ENCODE data around the gene C17orf50.

DNA sequence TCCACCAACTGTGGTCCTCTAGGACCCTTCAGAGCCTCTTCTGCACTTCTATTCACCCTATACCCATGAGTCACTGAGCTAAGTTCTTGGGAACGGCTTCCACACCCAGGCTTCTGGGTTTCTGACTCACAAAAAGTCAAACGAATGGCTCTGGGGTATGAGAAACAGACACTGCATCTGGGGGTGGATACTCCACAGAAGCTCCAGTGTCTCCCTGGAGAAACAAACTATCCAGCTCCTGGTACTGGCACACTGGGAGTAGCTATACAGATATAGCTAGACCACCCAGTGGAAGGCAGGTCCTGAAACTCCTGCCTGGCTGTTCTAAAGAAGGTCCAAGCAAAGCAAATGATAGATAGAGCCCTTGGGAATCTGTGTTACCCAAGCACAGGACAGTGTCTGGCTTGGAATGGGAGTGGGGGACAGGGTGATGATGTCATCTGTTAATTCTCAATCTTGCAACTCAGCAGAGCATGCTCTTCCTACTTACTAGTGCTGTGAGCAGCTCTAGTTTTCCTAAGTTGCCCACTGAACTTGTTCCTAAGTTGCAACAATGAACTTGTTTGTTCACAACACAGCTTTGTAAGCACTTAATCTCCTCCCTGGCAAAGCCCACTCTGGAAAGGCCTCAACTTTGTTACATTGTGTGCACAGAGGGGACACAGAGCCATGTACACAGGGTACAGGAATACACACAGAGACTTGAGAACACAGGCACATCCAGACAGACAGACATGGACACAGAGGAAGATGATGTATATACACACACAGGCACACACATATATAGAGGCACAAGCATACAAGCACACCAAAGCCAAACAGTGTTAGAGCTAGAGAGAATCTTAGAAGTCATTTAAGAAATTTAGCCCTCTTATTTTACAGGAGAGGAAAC, 28.0 kb downstream of the C17orf50 start:
- TF ChIP-seq CTCF (conservative IDR thresholded peaks at IDR 0.05 in 1 of 2, IDR thresholded peaks at IDR 0.05 in 1 of 2; ENCODE audit: extremely low read depth in 1 of 2, insufficient read depth in 1 of 2, low read depth in 1 of 2, low read length in 2 of 2) (no peak), EZH2 (IDR thresholded peaks at IDR 0.05; ENCODE audit: borderline replicate concordance, low read length) (no peak)
